KMS-11 (cell line): ENCODE results near the gene RDH5.

Experiments
- H2AFZ ChIP-seq: fragments of 200-600 bp; sonication (generic); 2 replicates; pipeline ENCODE4 v1.6.1; 2016; ENCODE audit warnings: antibody characterized with exemption, mixed run types, low read depth
- H3K27ac ChIP-seq: fragments of 200-600 bp; sonication (generic); 2 replicates; pipeline ENCODE4 v1.6.1; 2016; ENCODE audit warnings: mild to moderate bottlenecking, mixed run types
- H3K27me3 ChIP-seq: fragments of 200-600 bp; sonication (generic); 2 replicates; pipeline ENCODE4 v1.6.1; 2017; ENCODE audit warnings: mild to moderate bottlenecking, low read depth, mixed run types, moderate library complexity; ENCODE audit not compliant: insufficient read depth
- H3K36me3 ChIP-seq: fragments of 200-600 bp; sonication (generic); 2 replicates; pipeline ENCODE4 v1.6.1; 2017; ENCODE audit warnings: mild to moderate bottlenecking, mixed run types; ENCODE audit not compliant: insufficient read depth
- H3K4me1 ChIP-seq: fragments of 200-600 bp; sonication (generic); 2 replicates; pipeline ENCODE4 v1.6.1; 2016; ENCODE audit warnings: mild to moderate bottlenecking, low read depth, mixed run types; ENCODE audit not compliant: poor library complexity, severe bottlenecking
- H3K4me2 ChIP-seq: fragments of 200-600 bp; sonication (generic); 2 replicates; pipeline ENCODE4 v1.7.0; 2016; ENCODE audit warnings: mild to moderate bottlenecking, mixed run types
- H3K4me3 ChIP-seq: fragments of 200-600 bp; sonication (generic); IDR thresholded peaks from 2 replicates; pipeline ENCODE4 v1.6.1; 2017; ENCODE audit warnings: low read depth, low read length, mixed read lengths; ENCODE audit not compliant: insufficient read depth
- H3K79me2 ChIP-seq: fragments of 200-600 bp; sonication (generic); 2 replicates; pipeline ENCODE4 v1.6.1; 2016; ENCODE audit warnings: low read depth, mixed run types; ENCODE audit not compliant: insufficient read depth
- H3K9ac ChIP-seq: fragments of 200-600 bp; sonication (generic); 2 replicates; pipeline ENCODE4 v1.6.1; 2016; ENCODE audit warnings: mild to moderate bottlenecking, mixed run types
- H4K20me1 ChIP-seq: fragments of 200-600 bp; sonication (generic); 2 replicates; pipeline ENCODE4 v1.6.1; 2016; ENCODE audit warnings: mild to moderate bottlenecking, mixed run types; ENCODE audit not compliant: insufficient read depth
- TF ChIP-seq, protein P1 (sequence below): fragments of 200-600 bp; sonication (generic); conservative IDR thresholded peaks from 2 replicates; pipeline ENCODE4 v1.6.1; 2017; ENCODE audit warnings: low read depth, mild to moderate bottlenecking, antibody characterized with exemption, low read length, moderate library complexity, mixed read lengths

RDH5 gene

DNA sequence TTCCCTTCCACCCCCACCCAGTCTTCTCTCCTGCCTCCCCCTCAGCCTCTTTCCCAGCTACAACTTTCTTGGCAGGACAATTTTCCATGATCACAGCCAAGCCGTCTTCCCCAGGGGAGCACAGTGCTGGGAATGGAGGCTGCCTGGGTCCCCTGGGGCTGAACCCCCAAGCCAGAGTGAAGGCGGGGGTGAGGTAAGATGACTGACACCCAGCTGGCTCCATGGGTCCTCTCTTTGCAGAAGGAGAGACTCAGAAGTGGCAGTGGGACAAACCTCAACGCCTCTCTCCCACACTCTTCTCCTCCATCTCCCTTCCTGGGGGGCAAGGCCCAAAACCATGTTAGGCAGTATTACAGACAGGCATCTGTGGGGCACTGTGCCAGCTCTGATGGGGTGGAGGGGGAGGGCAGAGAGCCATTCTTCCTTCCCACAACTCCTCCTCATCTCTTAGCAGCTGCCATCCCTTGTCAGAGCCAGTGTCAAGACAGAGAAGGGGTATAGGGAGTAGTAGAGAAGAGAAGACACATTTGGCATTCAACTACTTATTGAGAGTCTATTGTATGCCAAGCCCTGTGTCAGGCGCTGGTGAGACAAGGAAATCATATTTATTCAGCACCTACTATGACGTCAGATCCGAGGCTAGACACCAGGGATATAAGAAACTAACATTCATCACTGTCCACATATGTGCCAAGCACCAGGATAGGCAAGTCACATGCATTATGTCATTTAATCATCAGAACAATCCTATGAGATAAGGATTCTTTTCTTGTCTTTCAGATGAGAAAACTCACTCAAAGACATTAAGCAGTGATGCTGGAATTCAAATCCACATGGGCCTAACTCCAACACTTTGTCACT, 16.1 kb upstream of the RDH5 start:
- no peaks in the 10 kb centered on the region for H3K36me3 ChIP-seq
- no peak overlapping the region for H3K4me3 ChIP-seq
- TF ChIP-seq, protein P1, sequence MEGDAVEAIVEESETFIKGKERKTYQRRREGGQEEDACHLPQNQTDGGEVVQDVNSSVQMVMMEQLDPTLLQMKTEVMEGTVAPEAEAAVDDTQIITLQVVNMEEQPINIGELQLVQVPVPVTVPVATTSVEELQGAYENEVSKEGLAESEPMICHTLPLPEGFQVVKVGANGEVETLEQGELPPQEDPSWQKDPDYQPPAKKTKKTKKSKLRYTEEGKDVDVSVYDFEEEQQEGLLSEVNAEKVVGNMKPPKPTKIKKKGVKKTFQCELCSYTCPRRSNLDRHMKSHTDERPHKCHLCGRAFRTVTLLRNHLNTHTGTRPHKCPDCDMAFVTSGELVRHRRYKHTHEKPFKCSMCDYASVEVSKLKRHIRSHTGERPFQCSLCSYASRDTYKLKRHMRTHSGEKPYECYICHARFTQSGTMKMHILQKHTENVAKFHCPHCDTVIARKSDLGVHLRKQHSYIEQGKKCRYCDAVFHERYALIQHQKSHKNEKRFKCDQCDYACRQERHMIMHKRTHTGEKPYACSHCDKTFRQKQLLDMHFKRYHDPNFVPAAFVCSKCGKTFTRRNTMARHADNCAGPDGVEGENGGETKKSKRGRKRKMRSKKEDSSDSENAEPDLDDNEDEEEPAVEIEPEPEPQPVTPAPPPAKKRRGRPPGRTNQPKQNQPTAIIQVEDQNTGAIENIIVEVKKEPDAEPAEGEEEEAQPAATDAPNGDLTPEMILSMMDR = no peak
- no peaks in the 10 kb centered on the region for H4K20me1 ChIP-seq
- peaks cover 21% of the 10 kb centered on the region for H3K27me3 ChIP-seq
- H3K9ac ChIP-seq = no peak overlapping the region
- no peak overlapping the region for H2AFZ ChIP-seq
- no peak overlapping the region for H3K4me2 ChIP-seq
- H3K4me1 ChIP-seq = peaks cover 18% of the 10 kb centered on the region
- H3K79me2 ChIP-seq = no peaks in the 10 kb centered on the region
- no peak overlapping the region for H3K27ac ChIP-seq

DNA sequence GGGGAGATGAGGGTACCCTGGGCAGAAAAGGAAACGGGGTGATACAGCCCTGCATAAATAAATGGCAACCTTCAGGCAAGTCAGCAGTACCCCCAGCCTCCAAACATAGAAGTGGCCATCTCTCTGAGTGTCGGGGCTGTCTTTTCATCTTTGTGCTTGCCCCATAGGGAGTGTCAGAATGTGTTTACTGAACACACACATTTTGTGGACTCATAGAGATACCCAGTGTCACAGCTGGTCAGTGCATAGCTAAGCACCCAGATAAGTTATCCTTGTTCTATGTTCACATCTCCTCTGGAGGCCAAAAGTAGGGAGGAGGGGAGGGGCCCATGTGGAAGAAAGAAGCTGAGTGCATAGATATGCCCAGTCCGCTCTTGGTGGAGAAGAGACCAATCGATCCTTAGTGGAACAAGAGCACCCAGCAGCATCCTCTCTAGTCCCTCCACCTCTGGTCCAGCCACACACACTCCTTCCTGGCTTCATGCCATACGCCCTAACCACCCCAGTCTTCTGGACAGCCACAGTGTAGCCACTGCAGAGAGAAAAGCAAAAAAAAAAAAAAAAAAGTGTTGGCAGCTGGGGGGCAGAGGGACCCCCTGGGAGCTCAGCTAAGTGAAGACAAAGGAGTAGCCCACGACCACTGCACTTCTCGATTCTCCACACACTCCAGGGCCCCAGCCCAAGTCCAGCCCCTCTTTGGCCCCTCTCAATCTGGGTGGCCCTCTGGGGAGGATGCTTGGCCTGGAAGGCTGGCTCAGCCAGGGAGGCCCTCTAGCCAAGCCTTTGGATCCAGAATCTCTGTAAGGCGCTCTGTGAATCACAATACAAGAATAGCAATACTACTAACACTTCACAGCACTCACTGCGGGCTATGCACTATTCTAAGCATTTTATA, 15.1 kb upstream of the RDH5 start:
- H3K79me2 ChIP-seq = no peaks in the 10 kb centered on the region
- H3K36me3 ChIP-seq = no peaks in the 10 kb centered on the region
- no peak overlapping the region for H3K4me2 ChIP-seq
- H2AFZ ChIP-seq = no peak overlapping the region
- no peak overlapping the region for H3K4me3 ChIP-seq
- no peaks in the 10 kb centered on the region for H4K20me1 ChIP-seq
- H3K9ac ChIP-seq = no peak overlapping the region
- peaks cover 31% of the 10 kb centered on the region for H3K27me3 ChIP-seq
- H3K4me1 ChIP-seq = peaks cover 18% of the 10 kb centered on the region
- TF ChIP-seq, protein P1 = no peak
- no peak overlapping the region for H3K27ac ChIP-seq

DNA sequence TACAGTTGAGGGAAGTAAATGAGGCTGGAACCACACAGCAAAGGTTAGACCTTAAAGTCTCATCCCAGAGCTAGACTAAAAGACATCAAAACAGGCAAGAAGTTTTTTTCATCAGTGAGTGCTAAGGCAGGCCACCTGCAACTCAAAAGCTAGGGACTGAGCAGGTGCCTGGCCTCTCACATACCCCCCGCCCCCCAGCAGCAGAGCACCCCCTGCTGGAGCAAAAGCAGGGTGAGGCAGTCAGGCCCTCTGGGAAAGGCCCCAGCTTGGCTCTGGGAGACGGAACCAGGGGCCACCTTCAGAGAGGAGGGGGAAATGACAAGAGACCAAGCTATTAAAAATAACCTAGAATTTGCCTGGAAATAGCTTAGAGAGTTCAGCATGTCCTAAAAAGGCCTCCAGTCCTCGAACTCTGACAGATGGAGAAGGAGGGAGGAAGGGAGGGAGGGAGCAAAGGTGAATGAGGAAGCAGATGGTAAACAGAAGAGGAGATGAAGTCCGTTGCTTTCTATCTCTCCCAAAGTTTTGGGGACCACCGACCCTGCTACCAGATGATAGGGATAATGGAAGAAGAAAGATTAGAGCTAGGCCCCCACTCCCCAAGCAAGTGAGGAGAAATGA, 14.3 kb upstream of the RDH5 start:
- Histone ChIP-seq H3K4me1 (peaks cover 13% of the 10 kb centered on the region), H3K4me3 (no peak overlapping the region), H3K36me3 (no peaks in the 10 kb centered on the region), H3K27me3 (peaks cover 39% of the 10 kb centered on the region), H2AFZ (no peak overlapping the region), H3K9ac (no peak overlapping the region), H3K79me2 (no peaks in the 10 kb centered on the region), H4K20me1 (no peaks in the 10 kb centered on the region), H3K27ac (no peak overlapping the region), H3K4me2 (no peak overlapping the region)
- TF ChIP-seq, protein P1 = peak; percentile 80

DNA sequence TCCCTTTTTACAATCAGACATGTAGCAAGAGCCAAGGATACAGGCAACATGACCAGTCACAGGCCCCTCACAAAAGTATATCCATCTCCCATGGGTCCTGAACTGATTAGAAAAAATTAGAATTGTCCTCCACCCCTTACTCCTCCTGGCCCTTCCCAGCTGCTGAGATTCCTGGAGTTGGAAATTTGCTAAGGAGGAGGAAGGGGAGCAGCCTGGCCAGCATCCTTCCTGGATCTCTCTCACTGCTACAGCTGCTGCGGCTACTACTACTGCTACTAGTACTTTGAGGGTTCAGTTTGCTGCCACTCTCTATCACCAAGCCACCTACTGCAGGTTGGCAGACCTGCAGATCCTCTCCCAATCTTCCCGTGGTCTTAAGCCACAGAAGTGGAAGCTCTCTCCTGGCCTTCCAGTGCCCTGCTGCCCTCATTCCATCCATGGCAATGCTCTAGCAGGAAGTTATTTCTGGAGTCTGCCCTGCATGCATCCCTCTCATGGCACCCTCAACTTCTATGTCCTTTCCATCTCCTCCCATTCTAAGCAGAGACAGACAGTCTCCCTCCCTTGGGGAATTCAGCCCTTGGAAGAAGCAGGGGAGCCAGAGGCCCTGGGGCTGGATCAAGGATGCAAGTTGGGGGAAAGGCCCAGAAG, 13.5 kb upstream of the RDH5 start:
- peak overlapping the region; percentile 9; the same call in 1 of the 2 replicates for H2AFZ ChIP-seq
- no peaks in the 10 kb centered on the region for H3K36me3 ChIP-seq
- TF ChIP-seq, protein P1 = no peak
- H3K4me3 ChIP-seq = no peak overlapping the region
- peak overlapping the region; percentile 47; the same call in 1 of the 2 replicates for H3K4me2 ChIP-seq
- no peaks in the 10 kb centered on the region for H3K79me2 ChIP-seq
- H3K27me3 ChIP-seq = peaks cover 46% of the 10 kb centered on the region
- H3K9ac ChIP-seq = no peak overlapping the region
- H4K20me1 ChIP-seq = no peaks in the 10 kb centered on the region
- H3K4me1 ChIP-seq = peaks cover 11% of the 10 kb centered on the region
- no peak overlapping the region for H3K27ac ChIP-seq
